Endothelial cell of umbilical vein (primary cell): Measurements from ENCODE around the gene NSUN7. TPM values are rescaled to one million over a fixed set of nuclear protein-coding genes. Genes with fewer than 3 reads are reported as not detected.

ENCODE experiments used
- BruUV-seq: library from RNA; stranded (reverse); fragments of 400-500 nt; replicated peaks from 2 replicates; lab custom pipeline; 2021; lab: Mats Ljungman, UMichigan
- CTCF ChIA-PET: fragments of 300-600, 350-600 bp; sonication (Branson Sonifier 250); formaldehyde crosslinking; loops from one replicate; lab custom pipeline; 2021; ENCODE audit warnings: antibody characterized with exemption, inconsistent platforms; lab: Charles Lee
- POLR2A ChIA-PET: fragments of 300-600, 350-600 bp; sonication (Branson Sonifier 250); formaldehyde crosslinking; loops from one replicate; lab custom pipeline; 2021; ENCODE audit warnings: antibody characterized with exemption, inconsistent platforms; lab: Charles Lee
- DNase-seq: peaks from one replicate; pipeline ENCODE4 v3.0.0-alpha.2; 2011; ENCODE audit warnings: low read depth, low spot score
- FAIRE-seq: peaks from 2 replicates; lab custom pipeline; 2011; peaks lifted over from hg19 to GRCh38; lab: Jason Lieb, UNC
- H2AFZ ChIP-seq: 2 replicates; pipeline ENCODE4 v1.6.0; 2012; ENCODE audit warnings: low read depth, low read length, control low read depth, inconsistent platforms
- H3K27ac ChIP-seq: 2 replicates; pipeline ENCODE4 v1.5.1; 2011; ENCODE audit warnings: low read depth, mild to moderate bottlenecking, control low read depth, low read length, moderate library complexity; ENCODE audit not compliant: insufficient read depth
- H3K27me3 ChIP-seq, 2 experiments: 2 replicates each; pipeline versions ENCODE4 v1.6.0 to v1.6.1; 2011; ENCODE audit warnings: low read length in 2 of 2, mixed read lengths in 1 of 2; ENCODE audit not compliant: control insufficient read depth in 2 of 2, insufficient read depth in 2 of 2
- H3K36me3 ChIP-seq, 2 experiments: 2 replicates in 1 of 2; 3 replicates in 1 of 2; pipeline ENCODE4 v1.5.1; 2011; ENCODE audit warnings: low read length in 2 of 2, mild to moderate bottlenecking in 1 of 2, moderate library complexity in 1 of 2; ENCODE audit not compliant: control insufficient read depth in 2 of 2, insufficient read depth in 2 of 2; ENCODE audit errors: extremely low read depth in 1 of 2
- H3K4me1 ChIP-seq: 3 replicates; pipeline ENCODE4 v1.5.1; 2011; ENCODE audit warnings: mild to moderate bottlenecking, low read length; ENCODE audit not compliant: control insufficient read depth, insufficient read depth; ENCODE audit errors: extremely low read depth
- H3K4me2 ChIP-seq: 2 replicates; pipeline ENCODE4 v1.6.1; 2011; ENCODE audit warnings: low read length, control low read depth, mixed read lengths; ENCODE audit not compliant: insufficient read depth
- H3K4me3 ChIP-seq, 3 experiments: fragments of 200-600 bp in 1 of 3; sonication (generic), shearing (Covaris generic) in 1 of 3; replicated peaks in 1 of 3; 2 replicates each; pipeline ENCODE4 v1.5.1; 2011 to 2016; ENCODE audit warnings: control low read depth in 3 of 3, low read length in 3 of 3, mild to moderate bottlenecking in 2 of 3, inconsistent platforms in 1 of 3, low read depth in 1 of 3, moderate library complexity in 1 of 3; ENCODE audit not compliant: insufficient read depth in 1 of 3
- H3K79me2 ChIP-seq: 2 replicates; pipeline ENCODE4 v1.6.0; 2012; ENCODE audit warnings: low read length, inconsistent platforms; ENCODE audit not compliant: control insufficient read depth, insufficient read depth
- H3K9ac ChIP-seq: replicated peaks from 2 replicates; pipeline ENCODE3; 2011; ENCODE audit warnings: low read length, control low read depth; ENCODE audit not compliant: insufficient read depth; ENCODE audit errors: extremely low read depth
- H3K9me1 ChIP-seq: replicated peaks from 3 replicates; pipeline ENCODE4 v1.6.0; 2011; ENCODE audit warnings: mild to moderate bottlenecking, low read length; ENCODE audit not compliant: control insufficient read depth, insufficient read depth; ENCODE audit errors: extremely low read depth
- H3K9me3 ChIP-seq: replicated peaks from 2 replicates; pipeline ENCODE4 v1.5.1; 2012; ENCODE audit warnings: low read length, inconsistent platforms; ENCODE audit not compliant: control insufficient read depth, insufficient read depth
- H4K20me1 ChIP-seq: replicated peaks from 2 replicates; pipeline ENCODE3; 2011; ENCODE audit warnings: mild to moderate bottlenecking, low read length; ENCODE audit not compliant: control insufficient read depth, insufficient read depth; ENCODE audit errors: extremely low read depth
- EZH2 ChIP-seq: IDR thresholded peaks from 2 replicates; pipeline ENCODE4 v1.6.1; 2012; ENCODE audit warnings: borderline replicate concordance, low read depth, mild to moderate bottlenecking, moderate library complexity, low read length, inconsistent platforms; ENCODE audit not compliant: severe bottlenecking
- FOS ChIP-seq: IDR thresholded peaks from 2 replicates; pipeline ENCODE4 v1.6.1; 2011; ENCODE audit warnings: mild to moderate bottlenecking, low read length, moderate library complexity, borderline replicate concordance; ENCODE audit not compliant: insufficient read depth
- GATA2 ChIP-seq: IDR thresholded peaks from 2 replicates; pipeline ENCODE4 v1.7.0; 2011; ENCODE audit warnings: low read depth, mild to moderate bottlenecking, moderate library complexity, mixed read lengths, low read length; ENCODE audit not compliant: insufficient read length, insufficient read depth
- POLR2AphosphoS5 ChIP-seq: IDR thresholded peaks from 2 replicates; pipeline ENCODE4 v1.6.1; 2012; ENCODE audit warnings: low read depth, mild to moderate bottlenecking, control low read depth, low read length, moderate library complexity; ENCODE audit not compliant: insufficient read depth
- dilution Hi-C: fragments of 300-500 bp; cut with MboI; formaldehyde crosslinking; loops from one replicate; pipeline ENCODE4 v1.15.0; 2019; ENCODE audit warnings: low sequenced_read_pairs; ENCODE audit not compliant: extremely low pct_ligation_motif_present
- intact Hi-C: fragments of 100-400 bp; cut with micrococcal nuclease; formaldehyde crosslinking; loops from one replicate; pipeline ENCODE4 v1.10.0; 2022
- polyA plus RNA-seq, 4 experiments: library from polyadenylated mRNA; depleted of rRNA in 3 of 4; stranded (reverse) in 3 of 4; unstranded in 1 of 4; fragments of >200 nt; gene quantifications; 2 replicates each; pipeline versions ENCODE4 v1.2.1 to v1.2.3, GENCODE V29; 2011 to 2012; ENCODE audit warnings: missing spikeins in 1 of 4
- total RNA-seq: library from RNA; stranded (reverse); gene quantifications from 2 replicates; pipeline ENCODE4 v1.2.3, GENCODE V29; 2021
- TF ChIP-seq, protein P1 (sequence below), 2 donors: IDR thresholded peaks; 1 replicate in 1 of 2; 2 replicates in 1 of 2; pipeline ENCODE4 v1.5.1; 2011; ENCODE audit warnings: low read length in 2 of 2, mild to moderate bottlenecking in 2 of 2, moderate library complexity in 2 of 2, control low read depth in 1 of 2, inconsistent platforms in 1 of 2, low read depth in 1 of 2; ENCODE audit not compliant: insufficient read depth in 1 of 2; ENCODE audit errors: extremely low read depth in 1 of 2

Gene NSUN7
- total and polyA plus RNA-seq, 2 donors (not counting 3 experiments of a cell fraction or from before 2014, with no cell fraction given), result 0.03 to 0.20 TPM

DNA sequence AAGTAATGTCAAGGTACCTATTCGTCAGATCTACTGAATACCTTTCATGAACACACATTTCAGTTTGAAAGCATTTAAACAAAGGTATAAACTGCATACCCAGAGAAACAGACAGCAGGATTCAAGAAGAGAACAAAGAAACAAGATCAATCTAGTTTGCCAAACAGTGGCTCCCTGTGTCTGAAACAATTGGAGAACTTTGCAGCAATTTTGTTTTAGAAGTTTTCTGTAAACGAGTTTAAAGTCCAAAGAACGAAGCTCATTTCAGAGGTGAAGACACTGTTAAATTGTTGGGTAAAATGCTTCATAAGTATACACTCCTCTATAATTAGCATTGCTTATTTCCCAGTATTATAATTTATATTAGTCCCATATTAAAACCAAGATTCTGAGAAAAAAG, 21.4 kb upstream of the NSUN7 start:
- no peak overlapping the region for H3K4me2 ChIP-seq
- no peaks in the 10 kb centered on the region for H3K4me1 ChIP-seq
- dilution Hi-C loops (no loop called here), intact Hi-C loops (no loop called here)
- peaks cover 0 to 13% of the 10 kb centered on the region in 2 experiments for H3K27me3 ChIP-seq
- TF ChIP-seq GATA2, result no peak
- TF ChIP-seq POLR2AphosphoS5, result no peak
- TF ChIP-seq, protein P1, sequence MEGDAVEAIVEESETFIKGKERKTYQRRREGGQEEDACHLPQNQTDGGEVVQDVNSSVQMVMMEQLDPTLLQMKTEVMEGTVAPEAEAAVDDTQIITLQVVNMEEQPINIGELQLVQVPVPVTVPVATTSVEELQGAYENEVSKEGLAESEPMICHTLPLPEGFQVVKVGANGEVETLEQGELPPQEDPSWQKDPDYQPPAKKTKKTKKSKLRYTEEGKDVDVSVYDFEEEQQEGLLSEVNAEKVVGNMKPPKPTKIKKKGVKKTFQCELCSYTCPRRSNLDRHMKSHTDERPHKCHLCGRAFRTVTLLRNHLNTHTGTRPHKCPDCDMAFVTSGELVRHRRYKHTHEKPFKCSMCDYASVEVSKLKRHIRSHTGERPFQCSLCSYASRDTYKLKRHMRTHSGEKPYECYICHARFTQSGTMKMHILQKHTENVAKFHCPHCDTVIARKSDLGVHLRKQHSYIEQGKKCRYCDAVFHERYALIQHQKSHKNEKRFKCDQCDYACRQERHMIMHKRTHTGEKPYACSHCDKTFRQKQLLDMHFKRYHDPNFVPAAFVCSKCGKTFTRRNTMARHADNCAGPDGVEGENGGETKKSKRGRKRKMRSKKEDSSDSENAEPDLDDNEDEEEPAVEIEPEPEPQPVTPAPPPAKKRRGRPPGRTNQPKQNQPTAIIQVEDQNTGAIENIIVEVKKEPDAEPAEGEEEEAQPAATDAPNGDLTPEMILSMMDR (IDR thresholded peaks at IDR 0.05; ENCODE audit: extremely low read depth in 1 of 2, insufficient read depth in 1 of 2, low read depth in 1 of 2, low read length in 2 of 2), result no peak
- TF ChIP-seq FOS, result no peak
- POLR2A ChIA-PET, result no interaction called here
- no peaks in the 10 kb centered on the region for H3K36me3 ChIP-seq
- H2AFZ ChIP-seq, result no peak overlapping the region
- no peaks in the 10 kb centered on the region for H3K9me1 ChIP-seq
- BruUV-seq, result no TSS peak
- no peaks in the 10 kb centered on the region for H4K20me1 ChIP-seq
- FAIRE-seq, result no peak
- DNase-seq, result no peak
- no peak overlapping the region for H3K27ac ChIP-seq
- no peaks in the 10 kb centered on the region for H3K79me2 ChIP-seq
- CTCF ChIA-PET, result interaction anchor here (1.4 kb wide), 1 partner anchor 9 kb away, joined by 3 read pairs; no protein-coding TSS in a partner anchor
- no peak overlapping the region for H3K9ac ChIP-seq
- H3K9me3 ChIP-seq, result no peaks in the 10 kb centered on the region
- H3K4me3 ChIP-seq, result no peak overlapping the region

DNA sequence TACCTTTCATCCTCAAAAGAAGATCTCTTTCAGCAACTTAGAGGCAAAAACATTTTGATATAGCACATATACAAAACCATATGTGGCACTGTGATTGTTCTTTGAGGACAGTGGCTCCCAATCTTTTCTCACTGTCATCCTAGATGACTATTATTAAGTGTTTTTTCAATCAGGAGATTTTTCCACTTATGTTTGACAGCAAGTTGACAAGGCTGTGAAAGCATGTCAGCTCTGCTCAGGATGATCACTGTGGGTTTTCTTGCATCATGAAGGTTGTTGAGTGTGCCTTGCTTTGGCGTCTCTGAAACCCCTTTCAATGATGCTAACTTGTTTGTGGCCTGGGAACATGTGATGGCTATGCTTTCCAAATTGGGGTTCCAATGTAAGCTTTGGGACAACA, 20.2 kb upstream of the NSUN7 start:
- FAIRE-seq, result no peak
- no peak overlapping the region for H3K9ac ChIP-seq
- intact Hi-C loops (no loop called here), dilution Hi-C loops (no loop called here)
- BruUV-seq, result no TSS peak
- no peak for TF ChIP-seq FOS
- no peak for TF ChIP-seq EZH2
- no peak for TF ChIP-seq POLR2AphosphoS5
- H3K9me3 ChIP-seq, result no peaks in the 10 kb centered on the region
- CTCF ChIA-PET, result no interaction called here
- H2AFZ ChIP-seq, result no peak overlapping the region
- H3K9me1 ChIP-seq, result no peaks in the 10 kb centered on the region
- POLR2A ChIA-PET, result no interaction called here
- no peak overlapping the region for H3K4me3 ChIP-seq
- H3K79me2 ChIP-seq, result no peaks in the 10 kb centered on the region
- no peaks in the 10 kb centered on the region for H3K36me3 ChIP-seq
- no peaks in the 10 kb centered on the region for H3K4me1 ChIP-seq
- no peak for DNase-seq
- H4K20me1 ChIP-seq, result no peaks in the 10 kb centered on the region
- no peak overlapping the region for H3K4me2 ChIP-seq
- H3K27ac ChIP-seq, result no peak overlapping the region
- peaks cover 1 to 13% of the 10 kb centered on the region in 2 experiments for H3K27me3 ChIP-seq
